HEK293 (cell line): ENCODE data around the gene EXOC7.

ENCODE experiments used
- CTCF ChIA-PET: fragments of 350-600 bp; formaldehyde crosslinking; extraction: SDS; loops from one replicate; lab custom pipeline; 2021; ENCODE audit warnings: antibody characterized with exemption; lab: Yijun Ruan, JAX
- POLR2A ChIA-PET: fragments of 300-600 bp; formaldehyde crosslinking; extraction: SDS; loops from one replicate; lab custom pipeline; 2020; ENCODE audit warnings: antibody characterized with exemption, inconsistent platforms; lab: Yijun Ruan, JAX
- H3K27ac ChIP-seq: fragments of 200-500 bp; sonication (Bioruptor generic); 2 replicates; pipeline ENCODE4 v1.5.1; 2014; ENCODE audit warnings: low read depth, low read length, control low read depth, inconsistent platforms; ENCODE audit errors: extremely low read depth
- H3K36me3 ChIP-seq, 2 experiments: fragments of 200-500 bp in 1 of 2; sonication (Bioruptor generic) in 1 of 2; 1 replicate in 1 of 2; 2 replicates in 1 of 2; pipeline ENCODE4 v1.5.1; 2014 to 2017; ENCODE audit warnings: inconsistent platforms in 2 of 2, low read length in 2 of 2; ENCODE audit not compliant: control insufficient read depth in 2 of 2, insufficient read depth in 1 of 2
- H3K4me1 ChIP-seq: fragments of 200-500 bp; sonication (Bioruptor generic); 2 replicates; pipeline ENCODE4 v1.5.1; 2014; ENCODE audit warnings: mild to moderate bottlenecking, low read length, inconsistent platforms; ENCODE audit not compliant: control insufficient read depth, insufficient read depth
- H3K4me3 ChIP-seq: 2 replicates; pipeline ENCODE4 v1.5.1; 2011; ENCODE audit warnings: low read depth, mild to moderate bottlenecking, control low read depth, low read length, moderate library complexity
- H3K9me3 ChIP-seq: fragments of 200-500 bp; sonication (Bioruptor generic); 2 replicates; pipeline ENCODE4 v1.5.1; 2014; ENCODE audit warnings: low read depth, low read length, inconsistent platforms; ENCODE audit not compliant: control insufficient read depth, insufficient read depth
- KLF1 ChIP-seq: fragments of 450-650 bp; formaldehyde crosslinking; IDR thresholded peaks from 2 replicates; pipeline ENCODE4 v1.5.1; 2016; ENCODE audit warnings: missing biosample characterization, missing genetic modification characterization
- PRDM4 ChIP-seq: fragments of 450-650 bp; formaldehyde crosslinking; IDR thresholded peaks from 2 replicates; pipeline ENCODE4 v1.5.1; 2017; ENCODE audit warnings: missing biosample characterization, missing genetic modification characterization
- PRDM6 ChIP-seq: fragments of 450-650 bp; formaldehyde crosslinking; IDR thresholded peaks from 2 replicates; pipeline ENCODE4 v1.5.1; 2017; ENCODE audit warnings: missing biosample characterization, missing genetic modification characterization
- ZBTB1 ChIP-seq: fragments of 450-650 bp; formaldehyde crosslinking; IDR thresholded peaks from 2 replicates; pipeline ENCODE4 v1.5.1; 2016; ENCODE audit warnings: missing biosample characterization, missing genetic modification characterization
- ZEB2 ChIP-seq: fragments of 450-650 bp; formaldehyde crosslinking; IDR thresholded peaks from 2 replicates; pipeline ENCODE4 v1.5.1; 2016; ENCODE audit warnings: missing biosample characterization, missing genetic modification characterization
- ZFHX2 ChIP-seq: fragments of 450-650 bp; formaldehyde crosslinking; conservative IDR thresholded peaks from 2 replicates; pipeline ENCODE4 v1.5.1; 2016; ENCODE audit warnings: missing biosample characterization, missing genetic modification characterization
- ZFP3 ChIP-seq: fragments of 450-650 bp; formaldehyde crosslinking; IDR thresholded peaks from 2 replicates; pipeline ENCODE4 v1.5.1; 2016; ENCODE audit warnings: low read depth, missing biosample characterization, missing genetic modification characterization
- ZFP37 ChIP-seq: fragments of 450-650 bp; formaldehyde crosslinking; IDR thresholded peaks from 2 replicates; pipeline ENCODE4 v1.5.1; 2016; ENCODE audit warnings: missing biosample characterization, missing genetic modification characterization
- ZFP41 ChIP-seq: fragments of 450-650 bp; formaldehyde crosslinking; IDR thresholded peaks from 2 replicates; pipeline ENCODE4 v1.5.1; 2016; ENCODE audit warnings: missing biosample characterization, missing genetic modification characterization, borderline replicate concordance
- ZFP69B ChIP-seq: fragments of 450-650 bp; formaldehyde crosslinking; IDR thresholded peaks from 2 replicates; pipeline ENCODE4 v1.5.1; 2016; ENCODE audit warnings: missing biosample characterization, missing genetic modification characterization
- ZNF121 ChIP-seq: fragments of 450-650 bp; formaldehyde crosslinking; IDR thresholded peaks from 2 replicates; pipeline ENCODE4 v1.5.1; 2016; ENCODE audit warnings: missing biosample characterization, missing genetic modification characterization
- ZNF132 ChIP-seq: fragments of 450-650 bp; formaldehyde crosslinking; IDR thresholded peaks from 2 replicates; pipeline ENCODE4 v1.5.1; 2017; ENCODE audit warnings: missing biosample characterization, missing genetic modification characterization, borderline replicate concordance
- ZNF157 ChIP-seq: fragments of 450-650 bp; formaldehyde crosslinking; IDR thresholded peaks from 2 replicates; pipeline ENCODE4 v1.5.1; 2016; ENCODE audit warnings: missing biosample characterization, missing genetic modification characterization
- ZNF19 ChIP-seq: fragments of 450-650 bp; formaldehyde crosslinking; IDR thresholded peaks from 2 replicates; pipeline ENCODE4; 2016; ENCODE audit warnings: missing biosample characterization, missing genetic modification characterization, low read depth
- ZNF211 ChIP-seq: fragments of 450-650 bp; formaldehyde crosslinking; IDR thresholded peaks from 2 replicates; pipeline ENCODE4 v1.5.1; 2016; ENCODE audit warnings: low read depth, missing biosample characterization, missing genetic modification characterization
- ZNF324 ChIP-seq: fragments of 450-650 bp; formaldehyde crosslinking; IDR thresholded peaks from 2 replicates; pipeline ENCODE4 v1.5.1; 2016; ENCODE audit warnings: missing biosample characterization, missing genetic modification characterization
- ZNF37A ChIP-seq: fragments of 450-650 bp; IDR thresholded peaks from 2 replicates; pipeline ENCODE4 v1.5.1; 2018; ENCODE audit warnings: missing biosample characterization, missing genetic modification characterization
- ZNF404 ChIP-seq: fragments of 450-650 bp; formaldehyde crosslinking; IDR thresholded peaks from 2 replicates; pipeline ENCODE4 v1.5.1; 2017; ENCODE audit warnings: missing biosample characterization, missing genetic modification characterization
- ZNF48 ChIP-seq: fragments of 450-650 bp; formaldehyde crosslinking; IDR thresholded peaks from 2 replicates; pipeline ENCODE4 v1.5.1; 2016; ENCODE audit warnings: missing biosample characterization, missing genetic modification characterization
- ZNF501 ChIP-seq: fragments of 450-650 bp; formaldehyde crosslinking; IDR thresholded peaks from 2 replicates; pipeline ENCODE4 v1.5.1; 2016; ENCODE audit warnings: missing biosample characterization, missing genetic modification characterization
- ZNF571 ChIP-seq: fragments of 450-650 bp; formaldehyde crosslinking; IDR thresholded peaks from 2 replicates; pipeline ENCODE4 v1.5.0; 2017; ENCODE audit warnings: missing biosample characterization, missing genetic modification characterization
- ZNF658 ChIP-seq: fragments of 450-650 bp; formaldehyde crosslinking; IDR thresholded peaks from 2 replicates; pipeline ENCODE4; 2016; ENCODE audit warnings: missing biosample characterization, missing genetic modification characterization
- ZNF660 ChIP-seq: fragments of 450-650 bp; IDR thresholded peaks from 2 replicates; pipeline ENCODE4 v1.5.1; 2018; ENCODE audit warnings: missing biosample characterization, mild to moderate bottlenecking, missing genetic modification characterization
- ZNF701 ChIP-seq: fragments of 450-650 bp; formaldehyde crosslinking; IDR thresholded peaks from 2 replicates; pipeline ENCODE4 v1.5.1; 2016; ENCODE audit warnings: missing biosample characterization, missing genetic modification characterization
- TF ChIP-seq, protein P1 (sequence below): IDR thresholded peaks from 2 replicates; pipeline ENCODE4 v1.6.1; 2011; ENCODE audit warnings: mild to moderate bottlenecking, low read depth, low read length, borderline replicate concordance

EXOC7 gene

DNA sequence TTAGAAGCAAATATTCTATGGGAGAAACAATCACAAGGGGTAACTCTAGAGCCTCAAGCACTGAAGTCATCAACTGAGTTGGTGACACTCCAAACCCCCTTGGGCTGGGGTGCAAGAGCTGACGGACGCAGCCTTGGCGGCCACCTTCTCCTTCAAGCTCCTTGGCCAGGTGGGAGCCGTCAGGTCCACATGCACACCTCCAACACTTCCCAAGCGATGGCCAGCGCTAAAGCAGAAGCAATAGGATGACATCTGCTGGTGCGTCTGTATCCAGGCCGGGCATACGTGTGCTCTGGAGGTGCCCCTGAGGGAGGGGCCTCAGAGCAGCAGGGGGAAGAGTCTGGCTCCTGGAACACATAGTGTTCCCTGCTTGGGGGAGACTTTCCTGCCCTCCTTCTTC, 49.6 kb upstream of the EXOC7 start:
- ChIA-PET CTCF (interaction anchor here (0.6 to 5.4 kb wide), 12 partner anchors 13 to 353 kb away, joined by 3 to 30 read pairs (median 3); no protein-coding TSS in a partner anchor), POLR2A (no interaction called here)
- H3K36me3 ChIP-seq: peaks cover 0 to 59% of the 10 kb centered on the region in 2 experiments; a peak in 2 of 3 replicates
- H3K4me1 ChIP-seq: no peaks in the 10 kb centered on the region
- no peak overlapping the region for H3K27ac ChIP-seq
- no peak overlapping the region for H3K4me3 ChIP-seq
- TF ChIP-seq ZEB2 (tag by site-specific recombination): no peak
- no peak for TF ChIP-seq KLF1 (tag by site-specific recombination)
- TF ChIP-seq ZFP41: no peak
- TF ChIP-seq ZNF658: no peak
- TF ChIP-seq ZNF501 (tag by site-specific recombination): no peak
- TF ChIP-seq ZNF121 (tag by site-specific recombination): no peak
- no peak for TF ChIP-seq ZNF157 (tag by site-specific recombination)
- TF ChIP-seq ZNF404 (tag by site-specific recombination): no peak
- TF ChIP-seq ZNF324 (tag by site-specific recombination): no peak
- no peaks in the 10 kb centered on the region for H3K9me3 ChIP-seq

GRCh38 chr17:76152591-76152990, 49.0 kb upstream of the EXOC7 start:
- ChIA-PET POLR2A (no interaction called here), CTCF (interaction anchor here (0.6 to 5.4 kb wide), 13 partner anchors 14 to 353 kb away, joined by 3 to 30 read pairs (median 3); no protein-coding TSS in a partner anchor)
- peaks cover 0 to 53% of the 10 kb centered on the region in 2 experiments; a peak in 2 of 3 replicates for H3K36me3 ChIP-seq
- no peaks in the 10 kb centered on the region for H3K9me3 ChIP-seq
- TF ChIP-seq PRDM4 (tag by site-specific recombination) (no peak), ZNF48 (no peak), ZFP3 (tag by site-specific recombination) (no peak), ZNF132 (tag by site-specific recombination) (no peak), ZFHX2 (tag by site-specific recombination) (no peak), ZNF660 (tag by site-specific recombination) (no peak), ZNF211 (no peak)
- TF ChIP-seq, protein P1, sequence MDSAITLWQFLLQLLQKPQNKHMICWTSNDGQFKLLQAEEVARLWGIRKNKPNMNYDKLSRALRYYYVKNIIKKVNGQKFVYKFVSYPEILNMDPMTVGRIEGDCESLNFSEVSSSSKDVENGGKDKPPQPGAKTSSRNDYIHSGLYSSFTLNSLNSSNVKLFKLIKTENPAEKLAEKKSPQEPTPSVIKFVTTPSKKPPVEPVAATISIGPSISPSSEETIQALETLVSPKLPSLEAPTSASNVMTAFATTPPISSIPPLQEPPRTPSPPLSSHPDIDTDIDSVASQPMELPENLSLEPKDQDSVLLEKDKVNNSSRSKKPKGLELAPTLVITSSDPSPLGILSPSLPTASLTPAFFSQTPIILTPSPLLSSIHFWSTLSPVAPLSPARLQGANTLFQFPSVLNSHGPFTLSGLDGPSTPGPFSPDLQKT: no peak
- TF ChIP-seq, all 188 proteins: peak for 0
- Histone ChIP-seq H3K4me1 (no peaks in the 10 kb centered on the region), H3K4me3 (no peak overlapping the region), H3K27ac (no peak overlapping the region)

DNA sequence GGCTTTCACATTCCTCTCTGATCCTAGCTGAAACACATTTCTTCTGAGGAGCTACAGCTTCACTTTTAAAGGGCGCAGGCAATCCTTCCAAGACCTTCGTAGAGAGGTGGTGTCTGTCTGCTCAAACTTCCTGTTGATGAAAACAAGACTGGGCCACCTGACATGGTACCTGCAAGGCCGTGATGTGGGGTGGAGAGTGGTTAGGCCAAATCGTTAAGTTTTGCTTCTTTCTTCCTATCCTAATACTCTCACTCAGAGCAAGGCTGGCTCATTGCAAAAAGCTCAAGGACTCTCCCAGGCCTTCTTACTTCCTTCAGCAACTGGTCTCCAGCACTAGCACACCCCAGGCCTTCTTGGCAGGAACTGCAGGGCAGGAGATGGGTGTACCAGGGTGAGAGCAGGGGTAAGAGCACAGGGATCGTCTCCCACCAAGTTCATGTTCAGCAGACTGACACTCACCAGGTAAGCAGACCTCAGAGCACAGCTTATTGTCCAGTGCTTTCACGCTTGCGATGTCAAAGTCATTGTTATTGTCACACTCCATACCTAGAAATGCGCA, 48.4 kb upstream of the EXOC7 start:
- H3K4me1 ChIP-seq: no peaks in the 10 kb centered on the region
- H3K36me3 ChIP-seq: peaks cover 0 to 50% of the 10 kb centered on the region in 2 experiments; a peak in 2 of 3 replicates
- ChIA-PET POLR2A (interaction anchor here (1.2 kb wide), 1 partner anchor 19 kb away, joined by 4 read pairs; no protein-coding TSS in a partner anchor), CTCF (interaction anchor here (0.6 to 5.4 kb wide), 9 partner anchors 17 to 257 kb away, joined by 3 to 30 read pairs (median 3); no protein-coding TSS in a partner anchor)
- no peak overlapping the region for H3K27ac ChIP-seq
- no peaks in the 10 kb centered on the region for H3K9me3 ChIP-seq
- no peak overlapping the region for H3K4me3 ChIP-seq
- TF ChIP-seq ZBTB1: no peak
- TF ChIP-seq ZNF701: no peak
- TF ChIP-seq, protein P1: no peak
- TF ChIP-seq ZNF19 (tag by site-specific recombination): no peak
- TF ChIP-seq ZFP37 (tag by site-specific recombination): no peak
- no peak for TF ChIP-seq ZNF37A
- no peak for TF ChIP-seq ZNF571
- no peak for TF ChIP-seq ZFP69B (tag by site-specific recombination)
- no peak for TF ChIP-seq PRDM6 (tag by site-specific recombination)
